GM19238 (cell line): ENCODE measurements around the gene NUP62.
"Not testable (repeated sequence)": the region's sequence is repeated elsewhere in the genome, so short reads cannot be mapped to it uniquely, and the experiment has no call there.

Source experiments
- DNase-seq: peaks from one replicate; pipeline ENCODE4 v3.0.0; 2011; ENCODE audit warnings: low spot score; ENCODE audit not compliant: insufficient read length

NUP62 gene

GRCh38 chr19:49951806-49952478 lies 22.6 kb upstream of the NUP62 start:
- no peak for DNase-seq

- no peak for DNase-seq
Observed at GRCh38 chr19:49950956-49951526, 21.7 kb upstream of the NUP62 start.

GRCh38 chr19:49950590-49950948 lies 21.3 kb upstream of the NUP62 start:
- no peak for DNase-seq

GRCh38 chr19:49949742-49950589 lies 20.7 kb upstream of the NUP62 start:
- DNase-seq: no peak

GRCh38 chr19:49946415-49946814 lies 17.1 kb upstream of the NUP62 start:
- DNase-seq: no peak

- not testable (repeated sequence) for DNase-seq
Observed at GRCh38 chr19:49944567-49944966, 15.3 kb upstream of the NUP62 start.

GRCh38 chr19:49940482-49940791 lies 11.1 kb upstream of the NUP62 start:
- no peak for DNase-seq

GRCh38 chr19:49939721-49940481 lies 10.6 kb upstream of the NUP62 start:
- DNase-seq: no peak

GRCh38 chr19:49938662-49939061 lies 9.4 kb upstream of the NUP62 start:
- DNase-seq: no peak

- DNase-seq: peak; percentile 61
Observed at GRCh38 chr19:49937750-49938381, 8.6 kb upstream of the NUP62 start.

GRCh38 chr19:49936549-49936948 lies 7.2 kb upstream of the NUP62 start:
- no peak for DNase-seq

- DNase-seq: no peak
Observed at GRCh38 chr19:49933643-49934042, 4.3 kb upstream of the NUP62 start.

GRCh38 chr19:49932731-49933131 lies 3.4 kb upstream of the NUP62 start:
- DNase-seq: no peak

- no peak for DNase-seq
Observed at GRCh38 chr19:49932041-49932451, 2.7 kb upstream of the NUP62 start.

- no peak for DNase-seq
Observed at GRCh38 chr19:49931293-49932040, 2.2 kb upstream of the NUP62 start.

- no peak for DNase-seq
Observed at GRCh38 chr19:49930483-49931011, 1.2 kb upstream of the NUP62 start.

GRCh38 chr19:49929611-49930482 lies 543 bp upstream of the NUP62 start:
- DNase-seq: peak; percentile 87

- no peak for DNase-seq
Observed at GRCh38 chr19:49927526-49928264, 1.6 kb downstream of the NUP62 start.

- DNase-seq: no peak
Observed at GRCh38 chr19:49926515-49926914, 2.8 kb downstream of the NUP62 start.
